ENCODE results near the gene PRICKLE1.

PRICKLE1 gene

DNA sequence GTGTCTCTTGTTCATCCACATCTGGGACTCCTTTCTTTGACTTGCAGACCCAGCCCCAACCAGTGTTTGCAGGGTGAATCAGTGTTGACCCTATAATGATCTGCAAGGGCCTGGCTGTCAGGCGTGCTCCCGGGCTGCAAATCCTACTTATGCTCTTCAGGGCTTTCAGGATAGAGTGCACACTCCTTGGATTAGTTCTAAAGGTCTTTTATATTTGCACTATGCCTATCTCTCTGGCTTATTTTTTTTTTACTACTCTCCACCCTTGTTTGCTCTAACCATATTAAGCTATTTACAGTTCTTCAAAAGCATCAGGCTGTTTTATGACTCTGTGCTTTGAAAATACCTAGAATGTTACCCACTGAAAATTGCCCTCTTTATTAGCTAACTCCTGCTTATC is 4.3 kb upstream of the PRICKLE1 start:
- H3K4me3 ChIP-seq (replicated peaks in 1 of 2; ENCODE audit: low read depth in 2 of 2, low read length in 2 of 2) = no peak overlapping the region
- no peak for TF ChIP-seq CTCF (IDR thresholded peaks at IDR 0.05; ENCODE audit: low read depth, low read length)
- DNase-seq (ENCODE audit: low read depth in 2 of 2) = no peak

DNA sequence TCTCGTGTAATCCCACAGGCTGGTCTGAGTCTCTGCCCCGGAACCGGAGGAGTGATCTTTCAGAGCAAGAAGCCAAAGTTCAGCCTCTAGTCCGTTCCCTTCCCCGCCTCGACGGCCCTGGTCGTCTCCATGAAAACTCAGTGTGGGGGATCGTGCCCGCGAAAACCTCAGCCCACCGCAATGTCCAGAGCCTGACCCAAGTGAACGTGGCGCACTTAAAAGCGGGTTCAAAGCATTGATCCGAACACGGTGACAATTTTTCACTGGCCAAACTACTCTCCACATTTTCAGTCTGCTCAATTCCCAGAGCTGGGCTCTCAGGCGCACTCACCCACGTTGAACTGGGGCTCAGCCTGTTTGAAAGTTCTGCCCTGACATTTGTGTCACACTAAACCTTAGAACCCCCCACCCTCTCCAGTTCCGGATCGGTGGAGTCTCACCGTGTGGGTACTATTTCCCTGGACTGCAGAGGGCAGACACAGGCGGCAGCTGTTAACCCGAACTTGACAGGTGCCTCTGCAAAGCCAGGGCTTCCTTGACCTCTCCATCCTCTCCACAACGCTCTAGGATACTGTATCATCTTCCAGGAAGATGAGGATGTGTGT is 886 bp upstream of the PRICKLE1 start:
- TF ChIP-seq CTCF (IDR thresholded peaks at IDR 0.05; ENCODE audit: low read depth, low read length) = peak; percentile 3
- DNase-seq (ENCODE audit: low read depth in 2 of 2) = no peak
- peak overlapping the region; percentile 49 to 89 for H3K4me3 ChIP-seq (replicated peaks in 1 of 2; ENCODE audit: low read depth in 2 of 2, low read length in 2 of 2)

DNA sequence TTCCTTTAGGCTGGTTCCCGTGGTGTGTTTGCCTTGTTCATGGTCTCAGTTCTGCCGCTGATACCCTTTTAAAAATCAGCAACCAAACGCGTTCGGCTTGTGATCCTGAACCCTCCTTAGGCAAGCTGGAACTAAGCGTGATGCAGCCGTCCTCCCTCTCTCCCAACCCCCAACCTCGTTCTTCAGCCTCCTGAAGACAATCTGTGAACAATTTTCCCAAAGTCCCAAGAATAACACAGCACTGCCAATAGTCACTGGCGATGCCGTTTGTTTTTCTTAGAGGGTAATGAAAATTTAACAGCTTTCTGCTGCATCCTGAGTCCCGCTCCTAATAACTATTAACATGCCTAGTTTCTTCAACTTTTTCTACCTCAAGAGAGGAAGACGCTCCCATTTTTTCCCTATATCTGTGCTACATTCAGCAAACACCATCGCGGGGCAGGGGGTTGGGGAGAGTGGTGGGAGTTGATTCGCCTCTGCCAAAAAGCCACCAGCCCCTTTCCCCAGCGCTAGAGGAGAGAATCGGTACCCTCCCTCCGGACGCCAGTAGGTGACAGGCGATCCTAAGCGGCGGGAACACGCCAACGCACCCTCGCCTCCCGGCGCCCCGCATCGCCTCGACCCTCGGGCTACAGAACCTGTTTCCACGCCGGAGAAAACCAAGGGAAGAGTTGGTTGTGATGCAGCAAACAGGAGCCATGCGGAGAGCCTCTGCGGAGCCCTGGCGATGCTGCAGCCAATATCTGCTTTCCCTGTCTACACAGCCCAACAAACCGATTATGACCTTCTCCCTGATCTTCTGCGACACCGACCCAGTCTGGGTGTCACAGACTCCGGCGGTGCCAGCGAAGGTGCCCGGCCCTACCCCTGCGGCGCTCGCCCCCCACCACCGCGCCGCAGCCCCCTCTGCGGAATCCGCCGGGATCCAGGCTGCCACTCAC is 752 bp downstream of the PRICKLE1 start:
- peak; percentile 51 for TF ChIP-seq CTCF (IDR thresholded peaks at IDR 0.05; ENCODE audit: low read depth, low read length)
- peak; percentile 36 to 41 for DNase-seq (ENCODE audit: low read depth in 2 of 2)
- H3K4me3 ChIP-seq (replicated peaks in 1 of 2; ENCODE audit: low read depth in 2 of 2, low read length in 2 of 2) = peak overlapping the region; percentile 74 to 89

- TF ChIP-seq CTCF (IDR thresholded peaks at IDR 0.05; ENCODE audit: low read depth, low read length) = no peak
- H3K4me3 ChIP-seq (replicated peaks in 1 of 2; ENCODE audit: low read depth in 2 of 2, low read length in 2 of 2) = peak overlapping the region; percentile 74 to 89
- DNase-seq (ENCODE audit: low read depth in 2 of 2) = no peak
Observed at GRCh38 chr12:42587601-42588523, 1.7 kb downstream of the PRICKLE1 start.

DNA sequence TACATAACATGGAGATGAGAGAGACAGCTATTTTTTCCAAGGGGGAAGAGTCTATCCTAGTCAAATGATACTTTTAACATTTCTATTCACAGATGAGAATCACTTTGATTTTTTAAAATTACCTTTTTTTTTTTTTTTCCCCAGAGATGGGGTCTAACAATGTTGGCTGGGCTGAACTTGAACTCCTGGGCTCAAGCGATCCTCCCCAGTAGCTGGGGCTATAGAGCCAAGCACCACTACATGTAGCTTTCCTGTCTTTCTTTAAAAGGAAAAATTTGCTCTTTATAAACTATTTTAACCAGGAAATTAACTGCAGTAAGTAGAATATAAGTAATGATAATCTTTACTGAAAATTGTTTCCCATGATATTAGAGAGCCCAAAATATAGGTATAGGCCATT is 3.3 kb downstream of the PRICKLE1 start:
- peak; percentile 29 for TF ChIP-seq CTCF (IDR thresholded peaks at IDR 0.05; ENCODE audit: low read depth, low read length)
- DNase-seq (ENCODE audit: low read depth in 2 of 2) = no peak
- no peak overlapping the region for H3K4me3 ChIP-seq (replicated peaks in 1 of 2; ENCODE audit: low read depth in 2 of 2, low read length in 2 of 2)

DNA sequence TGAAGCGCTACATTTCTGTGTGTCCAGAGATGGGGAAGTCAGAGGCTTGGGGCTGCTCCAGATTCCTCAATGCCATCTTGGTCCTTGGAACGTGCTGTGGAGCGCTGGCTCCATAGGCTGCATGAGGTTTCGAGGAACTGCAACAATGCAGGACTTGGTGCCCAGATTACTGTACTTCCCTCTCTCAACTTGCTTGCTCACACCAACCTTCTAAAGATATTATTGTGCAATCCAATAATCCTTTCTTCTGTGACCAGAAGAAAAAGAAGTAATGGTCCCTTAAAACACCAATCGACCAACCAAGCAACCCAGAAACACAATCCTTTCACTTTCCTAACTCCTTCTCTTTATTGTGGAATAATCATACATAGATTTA is 3.7 kb downstream of the PRICKLE1 start:
- no peak for DNase-seq (ENCODE audit: low read depth in 2 of 2)
- H3K4me3 ChIP-seq (replicated peaks in 1 of 2; ENCODE audit: low read depth in 2 of 2, low read length in 2 of 2) = no peak overlapping the region
- TF ChIP-seq CTCF (IDR thresholded peaks at IDR 0.05; ENCODE audit: low read depth, low read length) = no peak
